ENCODE measurements around the gene CTH.
"Not testable (repeated sequence)": the region's sequence is repeated elsewhere in the genome, so short reads cannot be mapped to it uniquely, and the experiment has no call there.

Gene CTH

DNA sequence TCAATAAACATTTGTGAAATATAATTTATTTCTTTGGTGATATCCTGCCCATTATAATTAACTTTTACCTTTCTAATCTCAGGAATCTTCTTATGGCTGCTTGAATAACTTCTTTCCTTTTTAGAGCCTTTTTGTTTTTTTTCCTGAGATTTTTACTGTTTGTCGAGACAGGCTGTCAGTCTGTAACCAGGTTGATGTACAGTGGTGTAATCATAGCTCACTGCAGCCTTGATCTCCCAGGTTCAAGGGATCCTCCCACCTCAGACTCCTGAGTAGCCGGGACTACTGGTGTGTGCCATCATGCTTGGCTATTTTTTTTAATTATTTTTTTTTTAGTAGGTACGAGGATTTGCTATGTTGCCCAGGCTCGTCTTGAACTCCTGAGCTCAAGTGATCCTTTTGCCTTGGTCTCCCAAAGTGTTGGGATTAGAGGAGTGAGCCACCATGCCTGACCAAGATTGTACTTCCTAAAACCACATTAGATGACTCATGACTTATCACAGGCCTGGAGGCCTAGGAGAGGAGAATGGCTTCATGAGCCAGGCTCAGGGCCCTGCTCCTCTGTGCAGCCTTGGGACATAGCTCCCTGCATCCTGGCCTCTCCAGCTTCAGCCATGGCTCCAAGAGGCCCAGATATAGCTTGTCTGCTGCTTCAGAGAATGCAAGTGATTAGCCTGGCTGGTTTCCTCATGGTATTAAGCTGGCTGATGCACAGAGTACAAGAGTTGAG lies 48.6 kb downstream of the CTH start:
- no peak for DNase-seq

GRCh38 chr1:70460740-70461713 lies 50.0 kb downstream of the CTH start:
- DNase-seq: not testable (repeated sequence)

DNA sequence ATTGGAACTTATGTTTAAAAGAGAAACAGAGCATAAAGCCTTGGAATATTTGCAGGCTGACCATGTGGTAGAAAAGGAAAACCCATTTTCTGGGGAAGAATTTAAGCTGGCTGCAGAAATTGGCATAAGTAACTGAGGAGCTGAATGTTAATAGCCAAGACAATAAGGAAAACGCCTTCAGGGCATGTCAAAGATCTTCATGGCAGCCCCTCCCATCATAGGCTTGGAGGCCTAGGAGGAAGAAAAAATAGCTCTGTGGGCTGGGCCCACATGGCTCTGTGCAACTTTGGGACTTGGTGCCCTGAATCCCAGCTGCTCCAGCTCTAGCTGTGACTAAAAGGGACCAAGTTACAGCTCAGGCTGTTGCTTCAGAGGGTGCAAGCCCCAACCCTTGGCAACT lies 51.5 kb downstream of the CTH start:
- DNase-seq: no peak

DNA sequence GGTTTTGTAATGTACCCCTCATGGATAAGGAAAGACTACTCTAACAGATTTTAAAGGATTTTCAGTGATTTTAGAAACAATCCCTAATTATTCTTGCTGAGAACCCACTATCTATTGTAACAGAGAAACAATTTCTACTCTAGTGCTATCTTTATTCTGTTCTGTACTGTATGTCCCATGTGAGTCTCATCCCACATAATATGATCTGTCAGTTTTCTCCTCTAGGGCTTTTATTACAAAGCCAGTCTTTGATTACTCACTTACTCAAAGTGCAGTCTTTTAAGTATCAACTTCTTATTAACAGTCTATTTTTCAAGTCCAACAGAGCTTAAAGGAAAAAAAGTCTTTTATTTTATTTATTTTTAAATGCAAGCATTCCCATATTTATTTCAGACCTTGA lies 54.8 kb downstream of the CTH start:
- DNase-seq: no peak

GRCh38 chr1:70467531-70467930 lies 56.5 kb downstream of the CTH start:
- no peak for DNase-seq

GRCh38 chr1:70468180-70468579 lies 57.1 kb downstream of the CTH start:
- no peak for DNase-seq

DNA sequence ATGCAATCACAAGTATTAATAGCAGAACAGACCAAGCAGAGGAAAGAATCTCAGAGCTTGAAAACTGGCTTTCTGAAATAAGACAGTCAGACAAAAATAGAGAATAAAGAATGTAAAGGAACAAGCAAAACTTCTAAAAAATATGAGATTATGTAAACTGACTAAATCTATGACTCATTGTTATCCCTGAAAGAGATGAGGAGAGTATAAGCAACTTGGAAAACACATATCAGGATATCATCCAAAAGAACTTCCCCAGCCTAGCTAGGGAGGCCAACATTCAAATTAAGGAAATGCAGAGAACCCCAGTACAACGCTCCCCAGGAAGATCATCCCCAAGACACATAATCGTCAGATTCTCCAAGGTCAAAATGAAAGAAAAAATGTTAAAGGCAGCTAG lies 58.1 kb downstream of the CTH start:
- not testable (repeated sequence) for DNase-seq

DNA sequence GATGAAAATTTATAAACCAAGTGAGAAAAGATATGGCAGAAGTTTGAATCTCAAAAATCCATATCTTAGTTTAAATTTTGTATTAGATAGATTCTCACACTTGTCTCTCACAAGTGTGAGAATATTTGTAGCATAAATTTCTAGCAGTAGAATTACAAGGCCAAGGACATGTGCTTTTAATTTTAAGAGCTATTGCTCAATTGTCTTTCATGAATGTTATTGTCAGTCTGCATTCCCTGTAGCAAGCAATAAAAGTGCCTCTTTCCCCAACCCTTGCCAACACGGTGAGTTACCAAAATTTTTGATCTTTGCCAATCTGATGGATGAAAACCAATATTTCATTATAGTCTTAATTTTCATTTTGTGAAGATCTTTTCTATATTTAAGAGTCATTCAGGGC lies 64.0 kb downstream of the CTH start:
- DNase-seq: no peak

- no peak for DNase-seq
Measured at GRCh38 chr1:70477090-70477489, 66.0 kb downstream of the CTH start.

DNA sequence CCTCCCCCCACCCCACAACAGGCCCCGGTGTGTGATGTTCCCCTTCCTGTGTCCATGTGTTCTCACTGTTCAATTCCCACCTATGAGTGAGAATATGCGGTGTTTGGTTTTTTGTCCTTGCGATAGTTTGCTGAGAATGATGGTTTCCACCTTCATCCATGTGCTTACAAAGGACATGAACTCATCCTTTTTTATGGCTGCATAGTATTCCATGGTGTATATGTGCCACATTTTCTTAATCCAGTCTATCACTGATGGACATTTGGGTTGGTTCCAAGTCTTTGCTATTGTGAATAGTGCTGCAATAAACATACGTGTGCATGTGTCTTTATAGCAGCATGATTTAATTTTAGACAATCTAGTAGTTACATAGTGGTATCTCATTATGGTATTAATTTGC lies 66.8 kb downstream of the CTH start:
- DNase-seq: not testable (repeated sequence)

GRCh38 chr1:70483342-70483741 lies 72.3 kb downstream of the CTH start:
- no peak for DNase-seq

GRCh38 chr1:70485624-70486023 lies 74.6 kb downstream of the CTH start:
- no peak for DNase-seq

GRCh38 chr1:70486676-70487458 lies 75.8 kb downstream of the CTH start:
- no peak for DNase-seq

DNA sequence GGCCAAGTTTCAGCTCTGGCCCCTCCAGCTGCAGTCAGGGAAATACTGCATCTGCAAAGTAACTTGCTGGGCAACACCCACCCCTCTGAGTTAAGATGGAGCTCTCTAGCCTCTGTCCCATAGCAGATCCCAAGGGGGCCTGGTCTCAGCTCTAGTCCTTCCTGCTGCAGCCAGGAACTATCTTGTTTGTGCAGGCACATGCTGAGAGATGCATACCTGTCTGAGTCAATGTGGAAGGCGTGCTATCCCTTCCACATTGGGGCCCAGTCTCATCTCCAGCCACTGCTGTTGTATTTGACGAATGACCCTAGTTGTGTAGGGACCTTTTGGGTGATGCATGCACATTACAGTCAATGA lies 76.4 kb downstream of the CTH start:
- no peak for DNase-seq

GRCh38 chr1:70487910-70488665 lies 77.0 kb downstream of the CTH start:
- no peak for DNase-seq
